Measurements from ENCODE around the gene MTHFD1L.

MTHFD1L gene

DNA sequence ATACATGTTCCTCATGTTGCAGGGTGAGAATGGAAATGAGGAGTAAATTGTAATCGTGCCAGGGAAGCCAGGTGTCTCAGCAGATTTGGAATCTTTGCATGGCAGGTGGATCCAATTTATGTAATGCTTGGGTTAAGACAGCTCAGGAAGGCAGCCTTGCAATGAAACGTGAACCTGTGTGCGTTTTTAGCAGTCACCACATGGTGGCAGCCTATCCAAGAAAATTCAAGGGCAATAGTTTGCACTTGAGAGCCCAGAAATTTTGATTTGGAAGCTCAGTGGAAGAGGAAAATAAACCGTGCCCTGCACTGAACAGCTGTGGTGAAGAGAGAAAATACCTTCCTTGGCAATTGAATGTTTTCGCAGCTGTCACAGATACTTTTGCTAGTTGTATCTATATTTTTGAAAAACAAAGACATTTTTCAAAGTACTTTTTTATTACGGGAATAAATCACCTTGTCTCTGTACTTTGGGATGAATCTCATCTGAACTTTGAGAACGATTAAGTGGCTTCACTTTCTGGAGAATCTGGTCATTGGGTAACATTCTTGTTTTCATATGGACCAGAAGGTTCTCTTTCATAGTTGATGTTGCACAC lies 26.5 kb downstream of the MTHFD1L start:
- Histone ChIP-seq H3K27me3 (ENCODE audit: insufficient read depth, low read length, poor library complexity, severe bottlenecking) (no peaks in the 10 kb centered on the region), H3K79me2 (ENCODE audit: insufficient read depth, low read length) (no peaks in the 10 kb centered on the region), H3K9me2 (replicated peaks; ENCODE audit: low read depth, low read length) (no peaks in the 10 kb centered on the region), H3K4me1 (ENCODE audit: insufficient read depth, low read length, poor library complexity, severe bottlenecking) (peaks cover 28% of the 10 kb centered on the region), H3F3A (ENCODE audit: low read depth) (no peaks in the 10 kb centered on the region), H3K4me3 (ENCODE audit: low read length, poor library complexity, severe bottlenecking) (no peak overlapping the region), H3K9ac (ENCODE audit: low read depth, low read length, poor library complexity, severe bottlenecking) (no peak overlapping the region), H3K9me3 (ENCODE audit: insufficient read depth, low read depth, low read length) (no peaks in the 10 kb centered on the region), H3K4me2 (ENCODE audit: low read depth, low read length, poor library complexity, severe bottlenecking) (no peak overlapping the region), H2AFZ (ENCODE audit: low read length) (no peak overlapping the region), H4K20me1 (ENCODE audit: insufficient read depth, low read length, poor library complexity, severe bottlenecking) (no peaks in the 10 kb centered on the region), H3K36me3 (ENCODE audit: insufficient read depth, low read length) (peaks cover 60% of the 10 kb centered on the region)
- TF ChIP-seq, protein P1, sequence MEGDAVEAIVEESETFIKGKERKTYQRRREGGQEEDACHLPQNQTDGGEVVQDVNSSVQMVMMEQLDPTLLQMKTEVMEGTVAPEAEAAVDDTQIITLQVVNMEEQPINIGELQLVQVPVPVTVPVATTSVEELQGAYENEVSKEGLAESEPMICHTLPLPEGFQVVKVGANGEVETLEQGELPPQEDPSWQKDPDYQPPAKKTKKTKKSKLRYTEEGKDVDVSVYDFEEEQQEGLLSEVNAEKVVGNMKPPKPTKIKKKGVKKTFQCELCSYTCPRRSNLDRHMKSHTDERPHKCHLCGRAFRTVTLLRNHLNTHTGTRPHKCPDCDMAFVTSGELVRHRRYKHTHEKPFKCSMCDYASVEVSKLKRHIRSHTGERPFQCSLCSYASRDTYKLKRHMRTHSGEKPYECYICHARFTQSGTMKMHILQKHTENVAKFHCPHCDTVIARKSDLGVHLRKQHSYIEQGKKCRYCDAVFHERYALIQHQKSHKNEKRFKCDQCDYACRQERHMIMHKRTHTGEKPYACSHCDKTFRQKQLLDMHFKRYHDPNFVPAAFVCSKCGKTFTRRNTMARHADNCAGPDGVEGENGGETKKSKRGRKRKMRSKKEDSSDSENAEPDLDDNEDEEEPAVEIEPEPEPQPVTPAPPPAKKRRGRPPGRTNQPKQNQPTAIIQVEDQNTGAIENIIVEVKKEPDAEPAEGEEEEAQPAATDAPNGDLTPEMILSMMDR (conservative IDR thresholded peaks at IDR 0.05; ENCODE audit: low read length), result peak; percentile 90
- no peak for TF ChIP-seq EZH2phosphoT487 (IDR thresholded peaks at IDR 0.05; ENCODE audit: borderline replicate concordance)

DNA sequence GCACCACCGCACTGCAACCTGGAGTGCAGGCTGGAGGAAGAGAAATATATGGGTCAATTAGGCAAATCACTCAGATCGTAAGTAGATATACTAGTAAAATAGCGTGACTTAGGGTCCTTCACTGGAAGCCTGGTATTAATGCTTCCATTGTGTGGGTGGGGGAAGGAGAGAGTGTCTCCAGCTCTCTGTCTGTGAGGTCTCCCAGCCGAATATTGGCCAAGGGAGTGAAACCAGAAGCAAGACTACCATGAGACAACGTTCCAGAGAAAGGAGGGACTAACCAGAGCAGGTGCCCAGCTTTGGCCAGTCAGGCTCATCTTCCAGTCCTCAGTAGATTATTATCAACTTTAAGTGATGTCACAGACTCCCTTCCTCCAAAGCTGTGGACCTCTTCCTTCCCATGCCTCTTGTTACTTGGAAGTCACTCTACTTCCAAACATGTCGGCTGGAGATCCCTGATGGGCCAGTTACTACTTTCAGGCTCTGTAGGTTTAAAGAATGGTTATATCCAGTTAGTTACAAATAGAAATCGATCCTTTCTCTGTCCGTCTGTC lies 28.8 kb downstream of the MTHFD1L start:
- H3K4me1 ChIP-seq (ENCODE audit: insufficient read depth, low read length, poor library complexity, severe bottlenecking), result peaks cover 25% of the 10 kb centered on the region
- H4K20me1 ChIP-seq (ENCODE audit: insufficient read depth, low read length, poor library complexity, severe bottlenecking), result no peaks in the 10 kb centered on the region
- H3K4me2 ChIP-seq (ENCODE audit: low read depth, low read length, poor library complexity, severe bottlenecking), result no peak overlapping the region

DNA sequence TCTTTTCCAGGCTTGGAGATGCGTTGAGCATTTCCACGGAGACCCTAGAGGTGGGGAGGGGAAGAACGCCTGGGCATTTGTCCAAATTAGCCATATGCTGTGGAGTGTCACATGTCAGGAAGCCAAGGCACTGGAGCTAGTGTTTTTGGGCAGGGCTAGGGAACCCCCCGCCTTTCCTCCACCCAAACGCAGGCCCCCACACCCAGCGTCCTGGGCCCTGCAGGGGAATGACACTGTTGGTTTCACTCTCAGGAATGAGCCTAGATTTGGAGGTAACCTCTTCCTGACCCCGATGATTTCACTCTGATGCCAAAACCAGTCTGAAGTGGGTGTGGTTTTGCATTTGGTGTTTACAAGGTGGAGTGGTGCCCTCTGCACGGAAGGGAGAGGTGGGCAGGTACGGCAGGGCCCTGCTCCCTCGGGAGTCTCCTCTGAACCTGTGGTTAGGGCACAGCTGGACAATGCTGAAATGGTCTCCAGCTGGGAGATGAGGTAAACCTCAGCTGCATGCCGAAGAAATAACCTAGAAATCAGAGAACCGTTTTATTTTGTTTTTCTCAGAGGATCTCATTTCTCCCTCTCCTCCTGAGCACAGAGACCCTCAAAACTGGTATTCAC lies 29.5 kb downstream of the MTHFD1L start:
- no peaks in the 10 kb centered on the region for H4K20me1 ChIP-seq (ENCODE audit: insufficient read depth, low read length, poor library complexity, severe bottlenecking)
- no peak overlapping the region for H2AFZ ChIP-seq (ENCODE audit: low read length)
- no peak for TF ChIP-seq EZH2phosphoT487 (IDR thresholded peaks at IDR 0.05; ENCODE audit: borderline replicate concordance)
- TF ChIP-seq, protein P1 (conservative IDR thresholded peaks at IDR 0.05; ENCODE audit: low read length), result no peak
- no peaks in the 10 kb centered on the region for H3K79me2 ChIP-seq (ENCODE audit: insufficient read depth, low read length)
- peaks cover 42% of the 10 kb centered on the region; the same call in 1 of the 2 replicates for H3K36me3 ChIP-seq (ENCODE audit: insufficient read depth, low read length)
- no peak overlapping the region for H3K4me3 ChIP-seq (ENCODE audit: low read length, poor library complexity, severe bottlenecking)
- H3K4me2 ChIP-seq (ENCODE audit: low read depth, low read length, poor library complexity, severe bottlenecking), result no peak overlapping the region
- peaks cover 25% of the 10 kb centered on the region for H3K4me1 ChIP-seq (ENCODE audit: insufficient read depth, low read length, poor library complexity, severe bottlenecking)
- H3K9me3 ChIP-seq (ENCODE audit: insufficient read depth, low read depth, low read length), result no peaks in the 10 kb centered on the region
- no peaks in the 10 kb centered on the region for H3K9me2 ChIP-seq (replicated peaks; ENCODE audit: low read depth, low read length)
- no peaks in the 10 kb centered on the region for H3K27me3 ChIP-seq (ENCODE audit: insufficient read depth, low read length, poor library complexity, severe bottlenecking)
- no peaks in the 10 kb centered on the region for H3F3A ChIP-seq (ENCODE audit: low read depth)
- no peak overlapping the region for H3K9ac ChIP-seq (ENCODE audit: low read depth, low read length, poor library complexity, severe bottlenecking)

More for the DNA sequence above, 28.8 kb downstream of the MTHFD1L start:
- TF ChIP-seq, protein P1 (conservative IDR thresholded peaks at IDR 0.05; ENCODE audit: low read length), result no peak
- no peak for TF ChIP-seq EZH2phosphoT487 (IDR thresholded peaks at IDR 0.05; ENCODE audit: borderline replicate concordance)
- Histone ChIP-seq H3F3A (ENCODE audit: low read depth) (no peaks in the 10 kb centered on the region), H3K4me3 (ENCODE audit: low read length, poor library complexity, severe bottlenecking) (no peak overlapping the region), H3K9me3 (ENCODE audit: insufficient read depth, low read depth, low read length) (no peaks in the 10 kb centered on the region), H3K36me3 (ENCODE audit: insufficient read depth, low read length) (peaks cover 44% of the 10 kb centered on the region; the same call in 1 of the 2 replicates), H2AFZ (ENCODE audit: low read length) (no peak overlapping the region), H3K79me2 (ENCODE audit: insufficient read depth, low read length) (no peaks in the 10 kb centered on the region), H3K9me2 (replicated peaks; ENCODE audit: low read depth, low read length) (no peaks in the 10 kb centered on the region), H3K9ac (ENCODE audit: low read depth, low read length, poor library complexity, severe bottlenecking) (no peak overlapping the region), H3K27me3 (ENCODE audit: insufficient read depth, low read length, poor library complexity, severe bottlenecking) (no peaks in the 10 kb centered on the region)
